IMR-90 (cell line): ENCODE measurements around the gene AKAP6. TPM values are rescaled to one million over a fixed set of nuclear protein-coding genes. Genes with fewer than 3 reads are reported as not detected.

Experiments used
- ATAC-seq: fragments of 200-7000 bp; cut with Tn5 transposase; 2 replicates; pipeline ENCODE4 v1.9.1; 2020; ENCODE audit warnings: low read depth, mild to moderate bottlenecking, moderate library complexity
- BruUV-seq: library from RNA; stranded (reverse); fragments of 400-500 nt; replicated peaks from 2 replicates; lab custom pipeline; 2021; lab: Mats Ljungman, UMichigan
- CTCF ChIA-PET: fragments of 300-600 bp; formaldehyde crosslinking; extraction: SDS; loops from one replicate; lab custom pipeline; 2021; ENCODE audit warnings: antibody characterized with exemption; lab: Yijun Ruan, JAX
- POLR2A ChIA-PET: fragments of 300-600 bp; sonication (Branson Sonifier 250); formaldehyde crosslinking; loops from one replicate; lab custom pipeline; 2022; ENCODE audit warnings: antibody characterized with exemption; ENCODE audit not compliant: unreplicated experiment; lab: Charles Lee
- DNase-seq: peaks from one replicate; pipeline ENCODE4 v3.0.0; 2013
- H2AFZ ChIP-seq: replicated peaks from 2 replicates; pipeline ENCODE3; 2013; ENCODE audit warnings: low read length, mild to moderate bottlenecking; ENCODE audit not compliant: poor library complexity
- H2AK5ac ChIP-seq: 2 replicates; pipeline ENCODE4 v1.6.1; 2013; ENCODE audit warnings: low read depth, low read length, inconsistent platforms
- H2AK9ac ChIP-seq: replicated peaks from 2 replicates; pipeline ENCODE3; 2013; ENCODE audit warnings: mild to moderate bottlenecking, low read depth, low read length, moderate library complexity; ENCODE audit not compliant: poor library complexity
- H2BK120ac ChIP-seq: 2 replicates; pipeline ENCODE4 v1.6.1; 2013; ENCODE audit warnings: low read depth, low read length, inconsistent platforms
- H2BK15ac ChIP-seq: 3 replicates; pipeline ENCODE4 v1.6.1; 2013; ENCODE audit warnings: low read depth, low read length, inconsistent platforms
- H2BK20ac ChIP-seq: 2 replicates; pipeline ENCODE4 v1.6.1; 2013; ENCODE audit warnings: low read depth, mild to moderate bottlenecking, inconsistent platforms, low read length, moderate library complexity
- H2BK5ac ChIP-seq: 2 replicates; pipeline ENCODE4 v1.6.1; 2013; ENCODE audit warnings: mild to moderate bottlenecking, low read depth, low read length, inconsistent platforms; ENCODE audit not compliant: poor library complexity, severe bottlenecking
- H3K14ac ChIP-seq: replicated peaks from 2 replicates; pipeline ENCODE4 v1.6.1; 2013; ENCODE audit warnings: low read depth, low read length, inconsistent platforms
- H3K18ac ChIP-seq: 2 replicates; pipeline ENCODE4 v1.6.1; 2013; ENCODE audit warnings: low read depth, low read length, control low read depth
- H3K23ac ChIP-seq: 2 replicates; pipeline ENCODE4 v1.6.1; 2013; ENCODE audit warnings: low read depth, low read length, inconsistent platforms
- H3K27ac ChIP-seq: 2 replicates; pipeline ENCODE4 v1.5.1; 2013; ENCODE audit warnings: mild to moderate bottlenecking, control low read depth, low read length; ENCODE audit not compliant: insufficient read depth
- H3K27me3 ChIP-seq: 2 replicates; pipeline ENCODE4 v1.6.1; 2013; ENCODE audit warnings: low read length; ENCODE audit not compliant: control insufficient read depth, insufficient read depth
- H3K36me3 ChIP-seq: 2 replicates; pipeline ENCODE4 v1.6.1; 2013; ENCODE audit warnings: low read length, mixed read lengths; ENCODE audit not compliant: control insufficient read depth, insufficient read depth
- H3K4ac ChIP-seq: 2 replicates; pipeline ENCODE4 v1.6.1; 2013; ENCODE audit warnings: low read depth, low read length, inconsistent platforms
- H3K4me1 ChIP-seq: 2 replicates; pipeline ENCODE4 v1.6.1; 2013; ENCODE audit warnings: low read length, mixed read lengths; ENCODE audit not compliant: control insufficient read depth, insufficient read depth
- H3K4me2 ChIP-seq: 2 replicates; pipeline ENCODE4 v1.6.1; 2013; ENCODE audit warnings: low read depth, mild to moderate bottlenecking, control low read depth, low read length, moderate library complexity
- H3K4me3 ChIP-seq: 2 replicates; pipeline ENCODE4 v1.5.1; 2013; ENCODE audit warnings: low read depth, mild to moderate bottlenecking, control low read depth, low read length, moderate library complexity; ENCODE audit not compliant: insufficient read depth
- H3K56ac ChIP-seq: 2 replicates; pipeline ENCODE4 v1.6.1; 2013; ENCODE audit warnings: low read length, inconsistent platforms; ENCODE audit not compliant: insufficient read depth; ENCODE audit errors: extremely low read depth
- H3K79me1 ChIP-seq, 2 experiments: 2 replicates each; pipeline ENCODE4 v1.6.1; 2013; ENCODE audit warnings: low read length in 2 of 2, inconsistent platforms in 1 of 2, low read depth in 1 of 2
- H3K9ac ChIP-seq: 2 replicates; pipeline ENCODE4 v1.6.1; 2013; ENCODE audit warnings: low read depth, low read length, control low read depth
- H3K9me1 ChIP-seq: 2 replicates; pipeline ENCODE4 v1.6.1; 2013; ENCODE audit warnings: low read length, inconsistent platforms; ENCODE audit not compliant: insufficient read depth
- H3K9me3 ChIP-seq: 2 replicates; pipeline ENCODE4 v1.6.1; 2013; ENCODE audit warnings: low read length; ENCODE audit not compliant: control insufficient read depth, insufficient read depth
- H4K20me1 ChIP-seq: 2 replicates; pipeline ENCODE4 v1.6.1; 2013; ENCODE audit warnings: low read length, inconsistent platforms; ENCODE audit not compliant: insufficient read depth
- H4K5ac ChIP-seq: 2 replicates; pipeline ENCODE4 v1.6.1; 2013; ENCODE audit warnings: mild to moderate bottlenecking, low read depth, low read length, control low read depth
- H4K8ac ChIP-seq, 2 experiments: 2 replicates each; pipeline ENCODE4 v1.6.1; 2013; ENCODE audit warnings: low read depth in 2 of 2, low read length in 2 of 2, control low read depth in 1 of 2, inconsistent platforms in 1 of 2
- H4K91ac ChIP-seq: 2 replicates; pipeline ENCODE4 v1.6.1; 2013; ENCODE audit warnings: low read depth, low read length, inconsistent platforms; ENCODE audit not compliant: insufficient read depth
- BHLHE40 ChIP-seq: fragments of 150-350 bp; IDR thresholded peaks from 2 replicates; pipeline ENCODE4 v1.6.1; 2016; ENCODE audit warnings: mild to moderate bottlenecking, low read depth, low read length
- CEBPB ChIP-seq: IDR thresholded peaks from 2 replicates; pipeline ENCODE4 v1.6.1; 2012; ENCODE audit warnings: low read depth, low read length, improper control_type of control experiment
- CHD1 ChIP-seq: IDR thresholded peaks from 2 replicates; pipeline ENCODE4 v1.6.1; 2012; ENCODE audit warnings: low read depth, low read length, improper control_type of control experiment
- FOS ChIP-seq: fragments of 150-350 bp; IDR thresholded peaks from 2 replicates; pipeline ENCODE4 v1.6.1; 2016; ENCODE audit warnings: low read depth, low read length
- MAFK ChIP-seq: IDR thresholded peaks from 2 replicates; pipeline ENCODE4 v1.6.1; 2012; ENCODE audit warnings: low read depth, low read length, improper control_type of control experiment
- MAZ ChIP-seq: IDR thresholded peaks from 2 replicates; pipeline ENCODE4 v1.6.1; 2012; ENCODE audit warnings: low read depth, mild to moderate bottlenecking, low read length, improper control_type of control experiment, moderate library complexity, borderline replicate concordance
- MXI1 ChIP-seq: IDR thresholded peaks from 2 replicates; pipeline ENCODE4 v1.6.1; 2012; ENCODE audit warnings: low read depth, mild to moderate bottlenecking, low read length, moderate library complexity, borderline replicate concordance
- NFE2L2 ChIP-seq: fragments of 150-350 bp; IDR thresholded peaks from 2 replicates; pipeline ENCODE4 v1.6.1; 2016; ENCODE audit warnings: low read depth, mild to moderate bottlenecking, low read length
- POLR2A ChIP-seq: IDR thresholded peaks from 2 replicates; pipeline ENCODE4 v1.6.1; 2012; ENCODE audit warnings: mild to moderate bottlenecking, low read depth, low read length
- RAD21 ChIP-seq: IDR thresholded peaks from 2 replicates; pipeline ENCODE4 v1.6.1; 2012; ENCODE audit warnings: low read length, improper control_type of control experiment
- RCOR1 ChIP-seq: IDR thresholded peaks from 2 replicates; pipeline ENCODE4 v1.6.1; 2012; ENCODE audit warnings: mild to moderate bottlenecking, low read length, improper control_type of control experiment; ENCODE audit not compliant: insufficient replicate concordance
- RFX5 ChIP-seq: IDR thresholded peaks from 2 replicates; pipeline ENCODE4 v1.8.0; 2012; ENCODE audit warnings: low read depth, mild to moderate bottlenecking, low read length, moderate library complexity
- SMC3 ChIP-seq: fragments of 150-350 bp; IDR thresholded peaks from 2 replicates; pipeline ENCODE4 v1.6.1; 2016; ENCODE audit warnings: low read depth, mild to moderate bottlenecking, antibody characterized with exemption, low read length, moderate library complexity
- WGBS, 2 experiments: methylation state at CpG; one replicate each; pipeline versions ENCODE4 v1.1.5 to v1.1.7; 2013; ENCODE audit warnings: missing lambda C conversion rate in 2 of 2; ENCODE audit not compliant: insufficient read length in 1 of 2; ENCODE audit errors: extremely low coverage in 2 of 2; 5-methylcytosine and 5-hydroxymethylcytosine counted together
- dilution Hi-C: fragments of 300-500 bp; cut with HindIII; formaldehyde crosslinking; loops from one replicate; pipeline ENCODE4 v1.14.3; 2018; ENCODE audit warnings: low sequenced_read_pairs; ENCODE audit not compliant: unreplicated experiment
- in situ Hi-C: fragments of 300-500 bp; cut with MboI; formaldehyde crosslinking; loops from 3 replicates; pipeline ENCODE4 v1.14.3; 2019; ENCODE audit warnings: low sequenced_read_pairs, inconsistent platforms, mixed read lengths
- intact Hi-C: fragments of 100-400 bp; cut with micrococcal nuclease; formaldehyde crosslinking; loops from 2 replicates; pipeline ENCODE4 v1.10.0; 2022
- polyA plus RNA-seq, 3 experiments: library from polyadenylated mRNA; depleted of rRNA; stranded (reverse); fragments of >200 nt; gene quantifications; 2 replicates each; pipeline ENCODE4 v1.2.3, GENCODE V29; 2012; ENCODE audit warnings: low replicate concordance in 1 of 3
- total RNA-seq: library from RNA; depleted of rRNA; stranded (reverse); fragments of >200 nt; gene quantifications from 2 replicates; pipeline ENCODE4 v1.2.3, GENCODE V29; 2012
- TF ChIP-seq, protein P1 (sequence below): fragments of 150-350 bp; IDR thresholded peaks from 2 replicates; pipeline ENCODE4 v1.6.1; 2016; ENCODE audit warnings: low read depth, mild to moderate bottlenecking, low read length, moderate library complexity, borderline replicate concordance
- TF ChIP-seq, protein P2 (sequence below): conservative IDR thresholded peaks from 2 replicates; pipeline ENCODE4 v1.5.1; 2012; ENCODE audit warnings: mild to moderate bottlenecking, low read depth, low read length, improper control_type of control experiment
- TF ChIP-seq, protein P3 (sequence below): fragments of 150-350 bp; IDR thresholded peaks from 2 replicates; pipeline ENCODE4 v1.6.1; 2017; ENCODE audit warnings: mild to moderate bottlenecking, antibody characterized with exemption, low read length, low read depth

The AKAP6 gene
- total and polyA plus RNA-seq, 2 of the 4 experiments (the other 2 are of a cell fraction), result 0.22 to 1.6 TPM

DNA sequence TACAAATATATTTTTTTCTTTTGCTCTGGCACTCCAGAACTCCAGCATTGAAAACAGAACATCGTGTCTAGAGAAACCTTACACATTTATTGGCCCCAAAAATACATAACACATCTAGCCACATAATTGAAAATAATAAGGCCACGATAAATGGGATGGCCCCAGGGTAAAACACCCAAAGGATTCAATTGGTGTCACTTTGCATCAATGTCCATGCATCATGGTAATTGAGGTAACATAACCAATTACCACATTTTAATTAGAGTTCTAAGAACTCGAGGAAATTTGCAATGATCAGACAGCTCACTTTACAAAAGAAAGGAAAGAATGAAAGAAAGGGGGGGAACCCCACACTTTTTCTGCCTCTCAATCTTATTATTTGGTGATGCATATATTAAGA, 457.8 kb downstream of the AKAP6 start:
- dilution Hi-C loops, result no loop called here
- Histone ChIP-seq H2AK9ac (no peak overlapping the region), H3K4ac (no peak overlapping the region), H3K9ac (no peak overlapping the region), H3K56ac (no peak overlapping the region), H2BK15ac (no peak overlapping the region), H2AFZ (no peak overlapping the region), H2AK5ac (no peak overlapping the region), H3K36me3 (no peaks in the 10 kb centered on the region), H4K5ac (no peak overlapping the region), H3K4me2 (no peak overlapping the region), H2BK5ac (no peak overlapping the region), H3K4me1 (no peaks in the 10 kb centered on the region), H3K9me1 (no peaks in the 10 kb centered on the region), H3K14ac (no peak overlapping the region), H3K18ac (no peak overlapping the region), H3K27ac (no peak overlapping the region), H3K27me3 (no peaks in the 10 kb centered on the region), H3K23ac (no peak overlapping the region), H3K9me3 (no peaks in the 10 kb centered on the region), H4K8ac (no peak overlapping the region), H3K4me3 (no peak overlapping the region), H4K91ac (no peak overlapping the region), H2BK120ac (no peak overlapping the region), H2BK20ac (no peak overlapping the region), H3K79me1 (no peaks in the 10 kb centered on the region), H4K20me1 (no peaks in the 10 kb centered on the region)
- intact Hi-C loops, result no loop called here
- POLR2A ChIA-PET, result no interaction called here
- CTCF ChIA-PET, result no interaction called here
- in situ Hi-C loops, result no loop called here
- ATAC-seq, result no peak
- BruUV-seq, result no TSS peak
- no CpG with 5 or more reads among the region's 3 CpGs for WGBS, 2 experiments
- TF ChIP-seq BHLHE40, result no peak
- no peak for TF ChIP-seq POLR2A
- TF ChIP-seq FOS, result no peak
- TF ChIP-seq CEBPB, result no peak
- TF ChIP-seq RCOR1, result no peak
- TF ChIP-seq, protein P1, sequence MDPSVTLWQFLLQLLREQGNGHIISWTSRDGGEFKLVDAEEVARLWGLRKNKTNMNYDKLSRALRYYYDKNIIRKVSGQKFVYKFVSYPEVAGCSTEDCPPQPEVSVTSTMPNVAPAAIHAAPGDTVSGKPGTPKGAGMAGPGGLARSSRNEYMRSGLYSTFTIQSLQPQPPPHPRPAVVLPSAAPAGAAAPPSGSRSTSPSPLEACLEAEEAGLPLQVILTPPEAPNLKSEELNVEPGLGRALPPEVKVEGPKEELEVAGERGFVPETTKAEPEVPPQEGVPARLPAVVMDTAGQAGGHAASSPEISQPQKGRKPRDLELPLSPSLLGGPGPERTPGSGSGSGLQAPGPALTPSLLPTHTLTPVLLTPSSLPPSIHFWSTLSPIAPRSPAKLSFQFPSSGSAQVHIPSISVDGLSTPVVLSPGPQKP, result no peak
- TF ChIP-seq RAD21, result no peak
- TF ChIP-seq MAFK, result no peak
- TF ChIP-seq MAZ, result no peak
- no peak for TF ChIP-seq NFE2L2
- no peak for TF ChIP-seq CHD1
- TF ChIP-seq, protein P2, sequence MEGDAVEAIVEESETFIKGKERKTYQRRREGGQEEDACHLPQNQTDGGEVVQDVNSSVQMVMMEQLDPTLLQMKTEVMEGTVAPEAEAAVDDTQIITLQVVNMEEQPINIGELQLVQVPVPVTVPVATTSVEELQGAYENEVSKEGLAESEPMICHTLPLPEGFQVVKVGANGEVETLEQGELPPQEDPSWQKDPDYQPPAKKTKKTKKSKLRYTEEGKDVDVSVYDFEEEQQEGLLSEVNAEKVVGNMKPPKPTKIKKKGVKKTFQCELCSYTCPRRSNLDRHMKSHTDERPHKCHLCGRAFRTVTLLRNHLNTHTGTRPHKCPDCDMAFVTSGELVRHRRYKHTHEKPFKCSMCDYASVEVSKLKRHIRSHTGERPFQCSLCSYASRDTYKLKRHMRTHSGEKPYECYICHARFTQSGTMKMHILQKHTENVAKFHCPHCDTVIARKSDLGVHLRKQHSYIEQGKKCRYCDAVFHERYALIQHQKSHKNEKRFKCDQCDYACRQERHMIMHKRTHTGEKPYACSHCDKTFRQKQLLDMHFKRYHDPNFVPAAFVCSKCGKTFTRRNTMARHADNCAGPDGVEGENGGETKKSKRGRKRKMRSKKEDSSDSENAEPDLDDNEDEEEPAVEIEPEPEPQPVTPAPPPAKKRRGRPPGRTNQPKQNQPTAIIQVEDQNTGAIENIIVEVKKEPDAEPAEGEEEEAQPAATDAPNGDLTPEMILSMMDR, result no peak
- TF ChIP-seq MXI1, result no peak
- TF ChIP-seq, protein P3, sequence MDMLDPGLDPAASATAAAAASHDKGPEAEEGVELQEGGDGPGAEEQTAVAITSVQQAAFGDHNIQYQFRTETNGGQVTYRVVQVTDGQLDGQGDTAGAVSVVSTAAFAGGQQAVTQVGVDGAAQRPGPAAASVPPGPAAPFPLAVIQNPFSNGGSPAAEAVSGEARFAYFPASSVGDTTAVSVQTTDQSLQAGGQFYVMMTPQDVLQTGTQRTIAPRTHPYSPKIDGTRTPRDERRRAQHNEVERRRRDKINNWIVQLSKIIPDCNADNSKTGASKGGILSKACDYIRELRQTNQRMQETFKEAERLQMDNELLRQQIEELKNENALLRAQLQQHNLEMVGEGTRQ, result no peak
- TF ChIP-seq RFX5, result no peak
- no peak for TF ChIP-seq SMC3
- no peak for DNase-seq
